CD4-positive, alpha-beta T cell treated with Interferon alpha-2 for 1 hour (primary cell): ENCODE data around the gene CHD2.

ENCODE experiments used
- DNase-seq, 2 donors: peaks; one replicate each; pipeline ENCODE4 v3.0.0-alpha.2; 2020 to 2022

Gene CHD2

DNA sequence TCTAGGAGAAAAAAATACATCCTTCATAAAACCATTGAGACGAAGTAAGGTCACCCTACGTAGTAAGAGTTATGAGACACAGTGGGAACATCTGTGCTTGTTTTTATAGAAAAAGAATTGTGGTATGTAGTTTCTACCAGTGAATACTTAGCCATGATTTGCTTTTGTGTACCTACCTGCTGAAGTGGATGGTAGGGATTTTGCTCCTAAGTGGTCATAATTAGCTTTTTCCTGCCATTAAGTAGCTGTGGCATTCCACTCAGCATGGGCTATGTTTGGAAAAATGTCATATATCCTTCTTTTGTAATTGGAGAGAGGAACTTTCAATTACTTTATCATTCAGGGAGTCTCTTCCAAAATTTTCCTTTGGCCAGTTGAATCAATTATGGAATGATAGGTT, 63.7 kb downstream of the CHD2 start:
- DNase-seq, result no peak

DNA sequence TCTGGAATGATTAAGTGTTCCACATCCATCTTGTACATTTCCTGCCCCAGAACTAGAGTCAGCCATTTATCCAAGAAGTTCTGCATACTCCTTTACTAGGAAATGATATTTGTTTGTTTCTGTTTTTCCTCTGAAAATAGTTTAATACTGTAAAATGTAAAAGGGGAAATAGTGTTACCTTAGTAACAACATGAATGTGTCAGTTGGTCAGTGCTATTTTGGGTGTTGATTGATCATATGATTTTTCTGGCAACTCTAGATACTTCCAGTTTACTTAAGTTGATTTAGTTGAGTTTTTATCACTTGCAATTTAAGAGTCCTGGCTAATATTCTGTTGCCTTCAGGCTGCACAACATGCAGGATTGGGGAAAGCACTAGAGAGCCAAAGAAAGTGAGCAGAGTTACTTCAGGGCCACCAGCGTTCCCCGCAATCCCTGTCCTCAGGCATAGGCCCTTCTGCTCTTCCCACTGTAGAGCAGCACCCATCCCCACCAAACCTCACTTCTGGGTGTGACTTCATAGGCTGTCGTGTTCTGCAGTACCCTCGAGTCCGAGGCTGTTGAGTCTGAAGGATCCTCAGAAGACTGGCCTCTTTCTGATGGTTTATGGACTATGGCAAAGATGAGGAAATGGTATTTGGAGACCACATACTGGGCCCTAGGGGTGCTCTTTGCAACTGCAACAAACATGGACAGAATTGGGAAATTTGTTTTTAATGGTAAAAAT, 69.0 kb downstream of the CHD2 start:
- no peak for DNase-seq

DNA sequence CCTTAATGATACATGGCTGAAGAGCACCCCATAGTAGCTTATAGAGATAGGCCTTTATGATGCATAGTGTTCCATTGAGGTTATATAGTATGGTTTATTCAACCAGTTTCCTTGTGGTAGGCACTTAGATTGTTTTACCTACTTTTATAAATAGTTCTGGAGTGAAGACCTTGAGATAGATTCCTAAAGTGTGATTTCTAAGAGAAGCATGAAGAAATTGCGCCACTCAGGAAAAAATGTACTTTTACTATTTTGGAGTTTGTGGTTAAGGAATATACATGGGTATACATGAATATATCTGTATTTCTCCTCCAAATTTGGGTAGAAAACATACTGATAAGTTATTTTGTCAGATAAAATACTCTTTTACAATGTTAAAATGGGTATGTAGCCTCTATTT, 70.5 kb downstream of the CHD2 start:
- DNase-seq, result no peak

DNA sequence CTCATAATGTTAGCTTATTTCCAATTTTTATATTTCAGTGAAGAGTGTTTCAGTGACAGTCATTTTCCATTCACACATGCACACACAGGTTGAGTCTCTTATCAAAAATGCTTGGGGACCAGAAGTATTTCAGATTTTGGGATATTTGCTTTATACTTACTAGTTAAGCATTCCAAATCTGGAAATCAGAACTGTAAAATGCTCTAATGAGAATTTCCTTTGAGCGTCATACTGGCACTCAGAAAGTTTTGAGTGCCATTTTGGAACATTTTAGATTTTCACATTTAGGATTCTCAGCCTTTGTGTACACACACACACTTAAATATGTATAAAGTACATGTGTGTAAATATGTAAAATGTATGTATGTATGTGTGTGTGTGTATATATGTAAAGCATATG, 71.0 kb downstream of the CHD2 start:
- DNase-seq, result no peak

DNA sequence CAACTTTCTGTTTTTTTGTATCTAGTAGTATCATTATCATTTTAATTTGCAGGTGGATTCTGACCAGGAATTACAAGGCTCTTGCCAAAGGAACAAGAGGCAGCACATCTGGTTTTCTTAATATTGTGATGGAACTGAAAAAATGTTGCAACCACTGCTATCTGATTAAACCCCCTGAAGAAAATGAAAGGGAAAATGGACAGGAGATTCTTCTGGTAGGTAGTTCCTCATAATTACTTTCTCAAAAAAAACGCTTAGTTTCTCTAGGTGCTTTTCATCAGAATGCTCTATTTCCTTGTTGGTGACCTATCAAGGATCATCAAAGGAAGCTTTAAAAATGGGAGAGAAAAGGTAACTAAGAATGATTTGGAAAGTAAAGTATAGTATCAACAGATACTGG, 71.6 kb downstream of the CHD2 start:
- no peak for DNase-seq

DNA sequence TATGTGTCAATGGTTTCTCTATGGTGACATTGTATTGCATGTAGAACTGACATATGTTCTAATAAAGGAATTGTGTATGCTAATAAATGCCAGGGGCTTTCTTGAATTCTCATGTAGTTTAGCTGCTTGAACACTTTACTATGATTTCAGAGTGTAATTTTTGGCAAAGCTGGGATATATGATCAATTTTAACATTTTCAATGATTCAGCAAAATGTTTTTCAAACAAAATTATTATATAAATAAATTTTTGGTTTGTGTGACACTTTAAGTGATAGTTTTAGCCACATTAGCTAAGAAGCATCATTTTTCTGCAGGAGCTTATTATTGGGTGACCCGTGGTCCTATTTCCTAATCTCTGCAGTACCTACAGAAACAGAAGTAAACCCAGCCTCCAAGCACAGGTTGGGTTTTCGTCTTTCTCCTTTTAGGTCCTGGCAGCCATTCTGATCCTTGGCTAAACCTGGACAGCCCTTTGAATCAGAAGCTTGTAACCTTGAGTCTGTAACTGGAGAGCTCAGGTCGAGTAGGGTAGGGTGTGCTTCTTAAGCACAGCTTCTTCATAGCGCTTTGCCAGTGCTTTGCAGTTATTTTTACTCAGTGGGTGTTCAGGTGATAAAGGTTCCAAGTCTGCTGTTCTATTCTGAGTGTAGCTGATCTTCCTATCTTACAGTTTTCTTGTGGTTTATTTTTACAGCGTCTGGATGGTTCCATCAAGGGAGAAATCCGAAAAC, 74.2 kb downstream of the CHD2 start:
- no peak for DNase-seq

DNA sequence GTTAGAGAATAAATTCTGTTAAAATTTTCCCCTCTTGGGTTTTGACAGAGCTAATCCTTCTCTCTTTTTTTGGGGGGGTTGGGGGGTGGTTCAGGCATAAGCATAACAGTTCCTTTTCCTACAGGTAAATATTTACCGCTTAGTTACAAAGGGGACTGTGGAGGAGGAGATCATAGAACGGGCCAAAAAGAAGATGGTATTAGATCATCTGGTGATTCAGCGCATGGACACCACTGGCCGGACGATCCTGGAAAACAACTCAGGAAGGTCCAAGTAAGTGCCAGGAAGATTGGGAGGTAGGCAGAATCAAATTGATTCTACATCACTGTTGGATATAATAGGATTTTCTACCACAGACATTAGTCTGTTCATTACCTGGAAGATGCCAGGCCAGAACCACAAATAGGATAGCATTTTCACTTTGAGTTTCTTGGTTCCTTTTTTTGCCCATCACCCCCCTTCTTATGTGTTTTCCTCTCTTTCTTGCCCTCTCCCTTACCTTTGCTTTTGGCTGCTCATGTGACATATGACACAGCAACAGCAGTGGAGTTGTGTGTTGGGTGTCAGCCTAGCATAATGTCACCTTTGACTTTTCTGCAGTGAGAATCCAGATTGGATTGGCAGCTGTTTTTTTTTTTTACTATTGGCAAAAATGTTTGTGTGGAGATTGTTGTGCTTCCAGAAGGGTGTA, 79.0 kb downstream of the CHD2 start:
- DNase-seq, result no peak

DNA sequence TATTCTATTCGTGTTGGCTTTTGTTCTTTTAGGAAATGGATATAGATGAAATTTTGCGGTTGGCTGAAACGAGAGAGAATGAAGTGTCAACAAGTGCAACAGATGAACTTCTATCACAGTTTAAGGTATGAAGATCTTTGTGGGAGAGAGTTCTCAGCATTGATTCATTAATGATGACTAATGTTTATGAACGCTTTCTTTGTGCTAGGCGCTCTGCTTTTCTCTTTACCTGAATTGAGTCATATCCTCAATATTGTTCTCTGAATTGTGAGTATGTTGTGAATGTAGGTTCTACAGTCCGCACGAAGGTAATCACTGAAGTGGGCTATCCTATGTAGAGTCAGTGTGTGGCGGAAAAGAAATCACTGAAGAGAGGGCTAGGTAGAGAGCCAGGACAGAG, 81.2 kb downstream of the CHD2 start:
- peak in 1 of 2 donors; percentile 19 for DNase-seq

DNA sequence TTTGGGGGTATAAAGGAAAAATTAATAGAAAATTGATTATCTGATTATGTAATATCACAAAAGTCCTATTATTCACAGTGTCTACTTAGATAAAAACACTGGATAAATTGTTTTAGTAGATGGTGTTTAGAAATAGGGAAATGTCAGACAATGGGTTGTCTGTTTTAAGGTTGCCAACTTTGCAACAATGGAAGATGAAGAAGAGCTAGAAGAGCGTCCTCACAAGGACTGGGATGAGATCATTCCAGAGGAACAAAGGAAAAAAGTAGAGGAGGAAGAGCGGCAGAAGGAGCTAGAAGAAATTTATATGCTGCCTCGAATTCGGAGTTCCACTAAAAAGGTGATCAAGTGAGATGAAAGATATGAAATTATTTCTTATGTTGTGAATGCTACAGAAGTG, 84.0 kb downstream of the CHD2 start:
- DNase-seq, result no peak

DNA sequence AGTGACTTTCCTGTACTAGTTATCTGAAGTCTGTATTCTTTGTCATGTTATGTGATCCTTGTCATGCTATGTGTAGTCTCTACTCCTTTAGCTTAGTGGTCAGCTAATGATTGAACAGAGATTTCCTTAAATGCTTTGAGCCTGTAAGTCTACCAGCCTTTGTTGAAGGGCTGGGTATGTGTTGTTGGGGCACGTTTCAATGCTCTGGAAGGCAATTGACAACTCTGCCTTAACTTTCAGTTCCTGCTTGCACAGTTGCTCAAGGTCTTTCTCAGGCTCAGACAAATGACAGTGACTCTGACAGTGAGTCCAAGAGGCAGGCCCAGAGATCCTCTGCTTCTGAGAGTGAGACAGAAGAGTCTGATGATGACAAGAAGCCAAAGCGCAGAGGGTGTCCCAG, 89.3 kb downstream of the CHD2 start:
- DNase-seq, result no peak

DNA sequence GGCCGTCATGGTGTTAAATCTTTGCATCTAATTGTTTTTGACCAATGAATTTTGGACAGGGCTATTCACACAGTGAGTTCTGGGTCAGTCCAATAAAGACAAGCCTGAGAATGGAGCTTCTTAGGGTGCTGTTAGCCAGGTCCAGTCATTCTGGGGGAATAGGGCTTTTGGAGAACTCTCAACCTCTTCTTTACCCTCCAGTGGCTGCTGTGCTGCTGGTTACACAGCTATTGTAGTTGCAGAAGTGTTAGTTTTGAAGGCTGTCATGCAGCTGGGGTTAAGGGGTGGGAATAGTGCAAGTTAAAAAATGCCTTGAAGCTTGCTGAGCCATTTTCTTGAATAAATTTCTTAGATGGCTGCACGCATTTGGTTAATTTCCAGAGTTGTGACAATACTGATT, 89.9 kb downstream of the CHD2 start:
- no peak for DNase-seq

DNA sequence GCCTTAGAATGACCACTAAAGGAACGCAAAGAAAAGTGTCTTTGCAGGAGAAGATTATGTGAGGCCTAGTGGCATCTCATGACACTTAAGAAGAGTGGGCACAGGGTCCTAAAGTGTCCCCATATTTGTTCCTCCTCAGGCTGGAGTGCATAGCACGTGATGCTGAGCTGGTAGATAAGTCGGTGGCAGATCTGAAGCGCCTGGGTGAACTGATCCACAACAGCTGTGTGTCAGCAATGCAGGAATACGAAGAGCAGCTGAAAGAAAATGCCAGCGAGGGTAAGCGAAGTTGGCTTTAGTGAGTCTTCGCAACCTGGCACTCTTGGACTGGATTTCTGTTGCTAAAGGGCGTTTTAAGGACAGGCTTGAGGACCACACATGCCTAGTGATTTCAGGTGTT, 92.6 kb downstream of the CHD2 start:
- no peak for DNase-seq

DNA sequence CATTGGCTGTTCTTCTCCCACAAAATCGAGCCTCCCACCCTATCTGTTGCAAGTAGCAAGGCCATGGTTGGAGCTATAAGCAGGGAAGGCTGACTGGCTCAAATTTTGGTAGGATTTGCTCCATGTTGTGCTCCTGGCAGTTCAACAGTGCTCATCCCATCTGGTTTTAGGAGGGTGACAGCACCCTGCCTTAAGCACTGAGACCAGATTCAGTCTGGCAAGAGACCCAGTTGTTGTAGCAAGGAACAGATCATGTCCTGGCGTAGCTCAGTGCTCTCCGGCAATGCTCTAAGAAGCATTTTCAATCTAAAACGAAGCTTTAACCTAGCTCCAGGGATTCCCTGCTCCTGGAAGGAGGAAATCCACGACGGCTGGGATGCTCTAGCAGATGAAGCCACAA, 97.7 kb downstream of the CHD2 start:
- no peak for DNase-seq

DNA sequence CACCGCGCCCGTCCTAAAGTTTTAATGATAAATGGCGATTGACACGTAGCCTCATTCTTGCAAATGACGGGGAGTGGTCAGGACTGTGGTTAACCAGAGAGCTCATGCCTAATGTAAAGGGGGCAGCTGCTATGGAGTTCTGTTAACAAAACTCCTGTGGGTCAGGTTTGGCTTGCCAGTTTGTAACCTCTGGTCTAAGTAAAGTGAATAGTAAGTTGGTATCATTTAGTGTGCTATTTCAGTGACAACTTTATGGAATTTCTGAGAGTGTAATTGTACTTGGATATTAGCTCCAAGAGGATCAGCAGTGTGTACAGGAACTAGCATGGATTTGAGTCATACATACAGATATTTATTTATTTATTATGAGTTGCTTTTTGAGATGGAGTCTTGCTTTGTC, 101.0 kb downstream of the CHD2 start:
- no peak for DNase-seq

DNA sequence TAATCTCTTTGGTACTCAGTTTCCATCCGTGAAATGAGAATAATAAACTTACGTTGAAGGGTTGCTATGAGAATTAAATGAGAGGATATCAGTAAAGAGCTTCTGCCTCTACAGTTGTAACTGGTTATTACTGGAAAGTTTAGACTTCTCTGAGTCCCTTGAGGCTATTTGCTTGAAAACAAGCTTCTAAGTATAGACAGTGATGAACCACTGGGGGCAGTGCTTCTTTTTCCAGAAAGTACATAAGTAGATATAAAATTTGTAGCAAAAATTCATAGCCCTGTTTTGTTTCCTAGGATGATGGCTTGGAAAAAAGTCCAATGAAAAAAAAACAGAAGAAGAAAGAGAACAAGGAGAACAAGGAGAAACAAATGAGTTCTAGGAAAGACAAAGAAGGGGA, 101.8 kb downstream of the CHD2 start:
- no peak for DNase-seq

DNA sequence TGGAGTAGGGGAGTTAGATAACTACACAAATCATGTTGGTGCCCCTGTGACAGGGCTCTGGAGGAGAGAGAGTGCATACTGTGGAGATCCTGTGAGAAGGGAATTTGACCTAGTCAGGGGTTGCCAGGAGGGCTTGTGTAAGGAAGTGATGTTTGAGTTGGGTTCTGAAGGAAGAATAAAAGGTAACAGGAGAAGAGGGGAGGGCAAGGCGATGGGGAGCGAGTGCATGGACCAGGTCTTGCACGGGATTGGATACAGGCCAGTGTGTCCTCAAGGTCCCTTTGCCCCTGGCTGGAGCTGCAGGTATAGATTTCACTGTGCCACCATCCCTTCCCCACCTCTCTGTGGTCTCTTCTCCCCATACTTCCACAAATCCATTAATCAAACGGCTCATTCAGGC, 105.0 kb downstream of the CHD2 start:
- DNase-seq, result no peak

DNA sequence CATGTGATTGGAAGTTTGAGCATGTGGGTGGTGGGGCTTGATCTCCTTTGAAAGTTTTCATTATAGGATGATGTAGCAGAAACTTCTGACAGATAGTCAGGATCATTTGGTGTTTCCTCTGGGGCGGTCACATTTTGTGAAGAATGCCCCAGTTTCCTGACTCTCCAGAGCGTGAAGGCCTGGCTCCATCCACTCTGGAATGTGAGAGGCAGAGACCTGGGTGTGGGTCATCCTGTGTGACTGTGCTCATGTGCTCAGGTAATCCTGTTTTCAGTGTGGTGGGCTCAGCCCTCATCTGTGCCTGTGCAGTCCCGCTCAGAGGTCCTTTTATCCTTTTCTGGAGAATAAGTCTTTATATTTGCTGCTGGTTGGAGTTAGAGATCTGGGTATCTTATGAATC, 107.9 kb downstream of the CHD2 start:
- DNase-seq, result no peak

DNA sequence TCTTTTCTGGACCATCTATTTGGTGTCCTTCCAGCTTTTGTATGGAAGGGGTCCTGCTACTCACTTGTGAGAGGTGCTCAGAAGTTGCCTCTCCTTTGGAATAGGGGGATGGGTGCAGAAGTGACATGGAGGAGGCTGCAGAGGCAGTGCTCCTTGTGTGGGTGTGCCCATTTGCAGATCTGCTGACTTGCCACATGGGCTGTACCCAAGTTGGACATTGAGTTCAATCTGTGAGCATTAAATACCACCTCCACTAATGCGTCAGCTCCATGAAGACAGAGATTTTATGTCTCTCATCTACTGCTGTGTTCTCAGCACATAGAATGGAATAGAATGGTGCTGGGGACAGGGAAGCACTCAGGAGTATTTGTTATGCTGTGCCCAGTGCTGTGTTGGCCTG, 112.7 kb downstream of the CHD2 start:
- no peak for DNase-seq

DNA sequence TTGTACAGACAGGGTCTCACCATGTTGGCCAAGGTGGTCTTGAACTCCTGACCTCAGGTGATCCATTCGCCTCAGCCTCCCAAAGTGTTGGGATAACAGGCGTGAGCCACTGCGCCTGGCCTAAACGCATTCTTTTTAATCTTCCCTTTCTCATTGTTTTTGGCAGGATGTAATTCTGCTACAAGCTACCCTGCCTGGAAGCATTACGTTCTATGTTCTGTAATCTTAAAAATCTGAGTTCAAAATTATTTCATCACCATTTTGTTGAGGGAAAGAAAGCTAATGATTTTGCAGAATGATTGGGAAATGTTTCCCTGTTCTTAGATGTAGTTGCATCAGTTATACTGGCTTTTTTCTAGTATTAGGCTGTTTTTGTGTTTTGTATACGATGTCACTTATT, 117.4 kb downstream of the CHD2 start:
- DNase-seq, result no peak

DNA sequence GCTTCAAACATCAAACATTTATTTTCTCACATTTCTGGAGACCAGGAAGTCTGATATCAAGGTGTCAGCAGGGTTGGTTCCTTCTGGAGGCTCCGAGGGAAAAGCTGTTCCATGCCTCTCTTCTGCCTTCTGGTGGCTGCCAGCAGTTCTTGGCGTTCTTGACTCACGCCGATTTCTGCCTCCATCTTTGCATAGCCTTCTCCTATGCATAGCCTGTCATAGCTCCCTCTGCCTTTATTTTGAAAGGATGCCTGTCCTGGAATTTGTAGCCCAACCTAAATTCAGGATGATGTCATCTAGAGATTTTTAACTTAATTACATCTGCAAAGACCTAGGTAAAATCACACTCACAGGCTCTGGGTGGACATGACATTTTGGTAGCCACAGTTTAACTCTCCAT, 118.5 kb downstream of the CHD2 start:
- DNase-seq, result no peak

DNA sequence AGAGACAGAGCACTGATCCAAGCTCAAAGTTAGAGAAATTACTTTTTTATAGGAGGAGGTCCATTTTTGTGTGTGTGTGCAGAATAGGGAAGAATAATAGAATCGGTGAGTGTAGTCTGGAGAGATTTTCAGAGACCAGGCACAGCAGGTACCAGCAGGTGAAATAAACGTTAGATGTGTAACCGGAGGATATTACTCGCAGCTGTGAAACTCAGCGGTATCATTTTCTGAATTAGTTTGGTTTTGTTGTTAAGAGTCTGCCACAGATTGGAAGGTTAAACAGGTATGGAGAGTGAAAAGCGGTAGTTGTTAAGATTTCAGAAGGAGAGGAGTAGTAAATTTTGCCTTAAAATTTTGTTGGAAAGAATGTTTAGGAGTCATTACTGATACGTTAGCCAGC, 119.0 kb downstream of the CHD2 start:
- no peak for DNase-seq

DNA sequence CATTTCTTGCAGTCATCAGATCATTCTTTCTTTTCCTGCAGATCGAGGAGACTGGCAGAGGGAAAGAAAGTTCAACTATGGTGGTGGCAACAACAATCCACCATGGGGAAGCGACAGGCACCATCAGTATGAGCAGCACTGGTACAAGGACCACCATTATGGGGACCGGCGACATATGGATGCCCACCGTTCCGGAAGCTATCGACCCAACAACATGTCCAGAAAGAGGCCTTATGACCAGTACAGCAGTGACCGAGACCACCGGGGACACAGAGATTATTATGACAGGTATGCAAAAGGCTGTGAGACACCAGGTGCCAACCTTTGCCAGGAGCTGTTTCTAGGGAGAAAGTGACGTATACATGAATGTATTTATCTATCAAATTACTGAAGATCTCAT, 119.8 kb downstream of the CHD2 start:
- no peak for DNase-seq

DNA sequence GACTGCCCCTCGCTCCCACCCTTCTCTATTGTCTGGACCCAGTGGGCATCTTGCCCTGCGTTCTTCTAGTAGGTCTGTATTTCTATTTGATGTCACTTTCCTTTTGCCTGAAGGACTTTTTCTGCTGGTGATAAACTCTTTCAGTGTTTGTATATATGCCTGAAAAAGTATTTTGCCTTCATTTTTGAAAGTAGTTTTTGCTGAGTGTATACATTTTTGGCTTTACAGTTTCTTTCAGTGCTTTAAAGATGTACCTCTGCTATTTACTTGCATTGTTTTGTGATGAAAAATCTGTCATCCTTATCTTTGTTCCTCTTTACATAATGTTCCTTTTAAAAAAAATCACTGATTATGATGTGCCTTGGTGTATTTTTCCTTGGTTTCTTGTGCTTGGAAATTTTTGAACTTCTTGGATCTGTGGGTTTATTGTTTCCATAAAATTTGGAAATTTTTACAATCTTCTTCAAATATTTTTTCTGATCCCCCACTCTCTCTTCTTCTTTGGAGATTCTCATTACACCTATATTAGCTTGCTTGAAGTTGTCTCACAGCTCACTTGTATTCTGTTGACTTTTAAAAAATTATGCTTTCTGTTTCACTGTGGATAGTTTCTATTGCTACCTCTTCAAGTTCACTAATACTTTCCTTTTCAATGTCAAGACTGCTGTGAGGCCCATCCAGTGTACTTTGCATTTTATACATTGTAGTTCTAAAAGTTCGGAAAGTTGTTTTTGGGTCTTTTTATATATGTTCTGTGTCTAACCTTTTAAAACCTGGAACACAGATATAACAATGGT, 121.0 kb downstream of the CHD2 start:
- no peak for DNase-seq

DNA sequence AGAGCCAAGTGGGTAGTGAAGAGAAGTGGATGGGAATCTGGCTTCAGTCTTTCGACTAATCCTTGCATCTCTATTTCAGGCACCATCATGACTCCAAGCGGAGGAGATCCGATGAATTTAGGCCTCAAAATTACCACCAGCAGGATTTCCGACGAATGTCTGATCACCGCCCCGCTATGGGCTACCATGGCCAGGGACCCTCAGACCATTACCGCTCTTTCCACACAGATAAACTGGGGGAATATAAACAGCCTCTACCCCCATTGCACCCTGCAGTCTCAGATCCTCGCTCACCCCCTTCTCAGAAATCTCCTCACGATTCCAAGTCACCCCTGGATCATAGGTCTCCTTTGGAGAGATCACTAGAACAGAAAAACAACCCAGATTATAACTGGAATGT, 124.2 kb downstream of the CHD2 start:
- no peak for DNase-seq
